Vagina (tissue), 2 donors: ENCODE measurements around the gene RPRD1B.

Experiments used
- POLR2A ChIP-seq, 2 donors: fragments of 450-650 bp; IDR thresholded peaks; one replicate each; pipeline ENCODE4 v1.6.1; 2017; ENCODE audit warnings: antibody characterized with exemption in 2 of 2, mild to moderate bottlenecking in 2 of 2, moderate library complexity in 2 of 2
- TF ChIP-seq, protein P1 (sequence below), 3 experiments: fragments of 450-650 bp in 2 of 3; fragments of 200-600 bp in 1 of 3; sonication (generic) in 1 of 3; IDR thresholded peaks; one replicate each; pipeline ENCODE4 v1.5.1; 2017 to 2019; ENCODE audit warnings: antibody characterized with exemption in 3 of 3, mild to moderate bottlenecking in 2 of 3, moderate library complexity in 2 of 3

DNA sequence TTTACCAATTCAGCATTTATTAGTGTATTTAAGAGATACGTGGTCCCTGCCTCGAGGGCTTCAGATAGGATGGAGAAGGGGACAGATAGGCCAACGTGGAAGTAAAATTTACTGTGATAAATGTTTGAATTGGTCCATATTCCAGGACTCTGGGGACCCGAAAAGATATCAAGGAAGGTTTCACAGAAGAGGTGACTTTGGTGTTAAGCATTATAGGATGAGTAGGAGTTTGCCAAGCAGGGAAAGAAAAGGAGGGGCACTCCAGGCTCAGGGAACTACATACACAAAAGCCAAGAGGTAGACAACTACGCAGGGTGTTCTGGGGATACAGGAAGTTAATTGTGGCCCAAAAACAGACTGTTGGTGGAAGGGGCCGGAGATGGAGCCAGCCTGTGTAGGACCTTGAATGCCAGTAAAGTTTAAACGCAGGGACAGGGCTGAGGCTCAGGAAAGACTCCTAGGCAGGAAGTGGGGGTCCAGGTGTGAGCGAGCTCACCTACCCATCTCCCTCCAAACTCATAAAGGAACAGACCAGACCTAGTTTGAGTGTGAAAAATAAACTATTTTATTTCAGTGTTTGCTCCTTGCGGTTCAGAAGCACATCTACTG lies 94.5 kb downstream of the RPRD1B start:
- TF ChIP-seq, protein P1, sequence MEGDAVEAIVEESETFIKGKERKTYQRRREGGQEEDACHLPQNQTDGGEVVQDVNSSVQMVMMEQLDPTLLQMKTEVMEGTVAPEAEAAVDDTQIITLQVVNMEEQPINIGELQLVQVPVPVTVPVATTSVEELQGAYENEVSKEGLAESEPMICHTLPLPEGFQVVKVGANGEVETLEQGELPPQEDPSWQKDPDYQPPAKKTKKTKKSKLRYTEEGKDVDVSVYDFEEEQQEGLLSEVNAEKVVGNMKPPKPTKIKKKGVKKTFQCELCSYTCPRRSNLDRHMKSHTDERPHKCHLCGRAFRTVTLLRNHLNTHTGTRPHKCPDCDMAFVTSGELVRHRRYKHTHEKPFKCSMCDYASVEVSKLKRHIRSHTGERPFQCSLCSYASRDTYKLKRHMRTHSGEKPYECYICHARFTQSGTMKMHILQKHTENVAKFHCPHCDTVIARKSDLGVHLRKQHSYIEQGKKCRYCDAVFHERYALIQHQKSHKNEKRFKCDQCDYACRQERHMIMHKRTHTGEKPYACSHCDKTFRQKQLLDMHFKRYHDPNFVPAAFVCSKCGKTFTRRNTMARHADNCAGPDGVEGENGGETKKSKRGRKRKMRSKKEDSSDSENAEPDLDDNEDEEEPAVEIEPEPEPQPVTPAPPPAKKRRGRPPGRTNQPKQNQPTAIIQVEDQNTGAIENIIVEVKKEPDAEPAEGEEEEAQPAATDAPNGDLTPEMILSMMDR (IDR thresholded peaks at IDR 0.05): no peak
- no peak for TF ChIP-seq POLR2A (IDR thresholded peaks at IDR 0.05)
